CD4-positive, alpha-beta T cell treated with Interleukin-6 at 100 ng/mL for 8 hours (primary cell): ENCODE data around the gene DROSHA.

Experiments
- DNase-seq: peaks from one replicate; pipeline ENCODE4 v3.0.0-alpha.2; 2020; ENCODE audit warnings: mixed read lengths, low spot score

DROSHA gene

GRCh38 chr5:31530541-31531265, 1.2 kb downstream of the DROSHA start:
- no peak for DNase-seq

DNA sequence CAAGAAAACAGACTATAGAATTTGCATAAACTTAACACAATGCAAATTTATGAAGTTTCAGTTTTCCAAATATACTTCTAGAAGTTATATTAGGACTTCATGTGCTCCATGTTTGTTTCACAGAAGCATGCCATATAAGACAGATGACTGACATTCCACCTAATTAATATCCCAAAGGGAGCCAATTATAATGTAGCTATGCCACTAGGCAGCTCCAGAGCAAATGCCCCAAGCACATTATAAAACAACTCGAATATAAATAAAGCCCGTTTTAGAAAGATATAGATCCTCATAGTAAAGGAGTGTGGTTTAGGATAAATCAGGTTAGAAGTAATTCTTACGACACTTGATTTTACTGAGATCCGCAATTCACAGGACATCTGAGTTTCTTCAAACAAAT, 8.9 kb downstream of the DROSHA start:
- DNase-seq = no peak

DNA sequence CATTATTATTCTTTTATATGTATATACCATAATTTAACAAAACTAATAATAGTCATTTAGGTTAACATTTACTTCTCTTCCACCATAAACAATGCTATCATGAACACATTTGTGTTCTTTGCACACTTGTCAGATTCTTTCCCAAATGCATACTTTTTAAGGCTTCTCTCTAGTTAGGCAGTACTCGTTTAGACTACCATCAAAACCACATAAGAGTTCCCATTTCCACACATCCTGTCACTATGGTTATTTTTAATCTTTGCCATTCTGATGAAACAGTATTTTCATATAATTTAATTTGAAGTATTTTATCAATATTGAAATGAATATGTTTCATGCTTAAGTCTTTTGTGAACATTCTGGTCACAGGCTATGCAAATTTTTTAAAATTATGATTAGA, 15.1 kb downstream of the DROSHA start:
- no peak for DNase-seq

DNA sequence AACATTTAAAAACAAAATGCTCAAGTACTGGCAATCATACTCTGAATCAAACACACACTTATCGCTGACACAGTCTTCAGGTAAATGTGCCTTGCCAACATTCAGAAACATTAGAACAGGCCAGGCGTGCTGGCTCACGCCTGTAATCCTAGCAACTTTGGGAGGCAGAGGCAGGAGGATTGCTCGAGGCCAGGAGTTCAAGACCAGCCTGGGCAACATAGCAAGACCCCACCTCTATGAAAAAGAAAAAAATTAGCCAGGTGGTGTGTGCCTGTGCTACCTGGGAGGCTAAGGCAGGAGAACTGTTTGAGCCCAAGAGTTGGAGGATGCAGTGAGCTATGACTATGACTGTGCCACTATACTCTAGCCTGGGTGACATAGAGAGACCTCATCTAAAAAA, 20.6 kb downstream of the DROSHA start:
- DNase-seq = no peak

- no peak for DNase-seq
These were observed 27.4 kb downstream of the DROSHA start for GRCh38 chr5:31504529-31504928.

- no peak for DNase-seq
These were observed 29.4 kb downstream of the DROSHA start for GRCh38 chr5:31502506-31502905.

DNA sequence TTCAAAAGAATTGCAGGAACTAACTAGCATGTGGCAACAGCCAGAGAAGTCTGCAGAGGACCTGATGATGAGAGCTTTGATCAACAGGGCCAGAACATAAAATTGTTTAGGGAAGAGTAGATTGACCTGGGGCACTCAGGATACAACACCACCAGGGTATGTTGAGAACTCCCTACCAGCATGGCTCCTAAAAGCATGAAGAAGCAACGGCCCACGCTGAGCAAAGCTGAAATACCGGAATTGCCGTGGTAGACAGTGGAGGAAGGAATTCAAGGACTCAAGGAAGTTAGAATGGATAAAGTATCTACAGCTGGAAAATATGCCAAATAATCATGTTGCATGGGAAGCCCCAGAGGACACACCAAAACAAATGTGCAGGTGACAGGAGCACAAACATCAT, 31.6 kb downstream of the DROSHA start:
- DNase-seq = no peak

DNA sequence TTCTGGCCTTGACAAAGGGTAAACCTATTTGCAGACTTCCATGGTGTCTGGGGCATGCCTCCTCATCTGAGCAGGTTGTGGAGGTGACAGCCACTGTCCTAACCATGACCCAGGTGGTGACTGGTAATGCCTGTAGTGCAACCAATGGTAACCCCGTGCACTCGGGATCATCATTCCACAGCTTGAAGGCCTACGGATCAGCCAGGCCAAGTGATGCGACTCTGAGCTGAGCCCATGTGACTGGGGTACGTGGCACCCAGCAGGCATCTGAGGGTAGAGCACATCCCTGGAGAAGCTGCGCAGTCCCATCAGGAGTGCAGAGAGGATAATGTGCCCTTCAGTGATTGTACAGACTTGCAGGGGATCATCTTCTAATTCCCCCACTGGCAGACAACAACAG, 35.0 kb downstream of the DROSHA start:
- no peak for DNase-seq

GRCh38 chr5:31496301-31496700, 35.6 kb downstream of the DROSHA start:
- DNase-seq = no peak

- no peak for DNase-seq
These were observed 36.6 kb downstream of the DROSHA start for GRCh38 chr5:31495336-31495735.

GRCh38 chr5:31492869-31493268, 39.0 kb downstream of the DROSHA start:
- DNase-seq = no peak

GRCh38 chr5:31487506-31487905, 44.4 kb downstream of the DROSHA start:
- DNase-seq = no peak

DNA sequence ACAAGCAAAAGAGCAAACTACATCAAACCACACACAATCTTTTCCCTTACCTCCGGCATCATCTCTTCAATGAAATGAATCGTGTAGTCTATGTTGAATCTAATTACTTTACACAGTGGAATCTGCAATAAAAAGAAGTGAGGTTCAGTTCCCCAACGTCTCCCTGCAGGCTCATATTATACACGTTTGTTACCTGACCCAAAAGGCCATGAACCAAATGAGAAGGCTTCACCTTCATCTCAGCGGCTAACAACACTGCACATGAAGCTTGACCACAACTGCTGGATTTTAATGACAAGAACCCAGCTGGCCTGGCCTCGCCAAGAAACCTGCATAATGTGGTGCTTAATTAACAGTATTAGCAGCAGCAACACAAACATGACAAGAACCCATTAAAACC, 45.5 kb downstream of the DROSHA start:
- DNase-seq = no peak

DNA sequence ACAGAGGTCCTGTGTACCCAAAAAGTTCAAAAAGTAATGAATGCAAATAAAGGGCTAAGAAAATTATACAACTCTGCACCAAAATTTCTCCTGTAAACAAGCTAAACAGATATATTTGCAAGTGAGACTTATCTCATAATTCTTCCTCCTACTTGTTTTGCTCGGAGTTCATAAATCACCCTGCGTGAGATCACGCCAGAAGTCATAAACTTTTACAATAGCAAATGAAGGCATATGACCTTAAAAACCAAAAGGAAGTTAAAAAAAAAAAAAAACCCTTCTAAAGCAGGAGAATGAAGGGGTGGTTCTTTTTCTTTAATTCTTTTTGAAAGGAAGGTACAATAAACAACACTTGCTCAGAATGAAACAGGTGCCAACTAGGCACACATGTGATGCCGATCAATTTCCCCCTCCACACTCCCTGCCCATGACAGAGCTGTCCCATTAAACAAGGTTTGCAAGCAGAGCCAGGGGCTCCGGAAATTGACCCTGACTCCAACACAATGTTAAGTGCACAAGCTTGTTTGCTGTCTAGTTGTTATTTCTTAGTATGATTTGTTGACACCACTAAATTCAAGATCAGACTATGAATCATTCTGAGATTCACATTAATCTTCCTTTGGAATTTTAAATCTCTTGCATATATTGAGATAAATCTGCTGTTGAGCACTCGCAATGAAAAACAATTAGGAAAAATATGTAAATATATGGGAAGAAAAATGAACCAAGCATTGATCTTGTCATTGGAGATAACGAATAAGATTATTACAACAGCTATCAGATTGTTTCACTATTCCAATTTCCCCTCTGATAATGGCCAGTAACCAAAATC, 46.3 kb downstream of the DROSHA start:
- DNase-seq = no peak

DNA sequence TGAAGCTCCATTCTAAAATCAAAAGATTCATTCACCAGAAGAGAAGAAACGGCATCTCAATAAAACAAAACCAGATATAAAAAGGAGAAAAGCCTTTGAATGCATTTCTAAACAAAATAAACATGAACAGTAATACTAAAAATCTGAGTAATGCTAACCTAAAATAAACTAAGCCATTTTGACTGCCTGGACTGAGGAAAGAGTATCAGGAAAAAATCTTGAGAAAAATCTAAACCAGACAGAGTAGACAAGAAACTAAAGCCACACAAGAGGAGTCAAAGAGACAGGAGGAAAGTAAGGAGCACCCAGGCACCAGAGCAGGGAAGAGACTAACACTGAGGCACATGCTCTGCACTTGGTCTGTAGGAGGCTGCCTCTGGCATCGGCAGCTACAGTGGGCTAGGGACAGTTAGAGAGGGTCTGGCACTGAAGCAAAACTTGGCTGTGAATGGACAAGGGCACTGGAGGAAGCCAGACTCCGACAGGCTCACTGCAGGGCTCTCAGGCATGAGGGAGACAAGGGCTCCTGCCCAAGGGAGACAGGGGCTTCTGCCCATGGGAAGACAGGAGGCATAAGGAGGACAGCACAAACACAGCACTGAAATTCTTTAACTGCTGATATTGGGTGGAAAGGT, 50.2 kb downstream of the DROSHA start:
- no peak for DNase-seq

- DNase-seq = no peak
These were observed 52.2 kb downstream of the DROSHA start for GRCh38 chr5:31479706-31480105.

- DNase-seq = no peak
These were observed 53.0 kb downstream of the DROSHA start for GRCh38 chr5:31478901-31479300.

GRCh38 chr5:31477971-31478370, 53.9 kb downstream of the DROSHA start:
- DNase-seq = no peak

- DNase-seq = no peak
These were observed 54.4 kb downstream of the DROSHA start for GRCh38 chr5:31477516-31477915.

DNA sequence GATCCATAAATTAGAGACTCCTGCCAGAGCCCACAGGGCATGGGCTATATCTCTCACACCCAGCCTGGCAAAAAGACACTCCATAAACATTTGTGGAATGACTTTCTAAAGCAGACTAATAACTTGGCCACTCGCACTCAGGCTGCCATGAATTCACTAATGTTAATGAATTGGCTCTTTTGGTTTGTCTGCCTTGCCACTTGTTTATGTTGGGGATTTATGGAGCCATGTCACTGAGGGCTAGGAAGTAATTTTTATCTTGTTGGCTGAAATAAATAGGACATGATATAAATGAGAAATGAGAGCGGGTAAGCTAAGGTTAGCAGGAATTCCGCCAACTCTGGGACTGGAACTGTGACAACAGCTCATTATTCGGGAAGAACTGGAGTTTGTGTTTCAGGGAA, 55.2 kb downstream of the DROSHA start:
- DNase-seq = no peak

GRCh38 chr5:31471916-31472315, 60.0 kb downstream of the DROSHA start:
- DNase-seq = no peak

DNA sequence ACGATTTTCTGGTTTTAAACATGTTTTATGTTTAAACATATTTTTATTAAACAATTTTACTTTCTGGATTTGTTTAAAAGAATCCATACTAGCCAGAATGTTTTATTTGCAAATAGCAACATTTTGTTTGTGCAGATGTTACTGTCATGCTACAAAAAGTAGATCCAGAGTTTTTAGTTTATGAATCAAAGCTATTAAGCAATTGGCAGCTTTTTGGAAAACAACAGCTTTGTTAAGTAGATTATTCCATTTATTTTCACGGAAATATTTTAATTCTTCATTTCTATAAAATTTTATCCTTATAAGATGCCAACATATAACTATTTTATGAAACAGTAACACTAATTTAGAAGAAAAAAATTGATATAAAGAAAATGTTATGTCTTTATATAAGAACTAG, 60.9 kb downstream of the DROSHA start:
- no peak for DNase-seq

DNA sequence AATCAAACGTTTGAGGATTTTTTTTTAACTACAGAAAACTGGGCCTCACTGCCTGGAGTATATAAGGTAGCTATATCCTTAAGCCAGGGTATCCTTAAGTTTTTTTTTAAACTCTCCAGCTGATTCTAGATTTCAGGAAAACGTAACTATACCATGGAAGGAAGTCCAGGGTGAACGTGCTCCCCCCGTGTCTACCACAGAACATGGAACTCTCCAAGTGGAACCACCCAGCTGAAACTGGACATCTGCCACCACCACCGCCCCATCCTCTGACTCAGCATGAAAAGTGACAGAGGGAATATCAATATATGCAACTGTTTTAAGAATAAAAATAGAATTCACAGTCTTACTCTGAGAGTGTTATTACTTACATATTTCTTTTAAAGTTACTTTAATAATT, 61.3 kb downstream of the DROSHA start:
- DNase-seq = no peak
